CD4-positive, alpha-beta T cell treated with Interleukin-17A for 1 hour (primary cell): ENCODE measurements around the gene ARFGAP3.
"Not testable (repeated sequence)": the region's sequence is repeated elsewhere in the genome, so short reads cannot be mapped to it uniquely, and the experiment has no call there.

Experiments
- DNase-seq: peaks from one replicate; pipeline ENCODE4 v3.0.0-alpha.2; 2020

The ARFGAP3 gene

DNA sequence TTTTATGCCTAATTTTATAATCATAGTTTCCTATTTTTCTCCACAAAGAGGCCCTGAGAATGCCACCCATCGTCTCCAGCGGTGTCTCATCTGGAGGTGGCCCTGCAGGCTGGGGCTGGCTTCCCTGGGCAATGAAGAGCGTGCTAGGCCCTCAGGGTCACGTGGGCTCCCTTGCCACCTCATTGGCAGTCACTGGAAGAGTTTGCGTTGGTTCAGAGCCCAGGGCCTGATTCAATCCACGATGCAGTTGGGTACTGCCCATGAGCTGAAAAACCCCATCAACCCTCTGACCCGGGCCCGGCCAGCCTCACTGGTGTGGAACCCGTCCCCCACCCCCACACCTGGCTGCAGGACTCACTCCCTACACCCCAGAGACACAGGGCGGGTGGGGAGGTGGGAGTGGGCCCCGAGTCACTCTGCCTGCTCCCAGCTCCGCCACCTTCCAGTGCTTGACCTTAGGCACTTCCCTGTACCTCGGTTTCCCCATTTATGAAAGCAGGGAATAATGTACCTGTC, 93.0 kb downstream of the ARFGAP3 start:
- no peak for DNase-seq

DNA sequence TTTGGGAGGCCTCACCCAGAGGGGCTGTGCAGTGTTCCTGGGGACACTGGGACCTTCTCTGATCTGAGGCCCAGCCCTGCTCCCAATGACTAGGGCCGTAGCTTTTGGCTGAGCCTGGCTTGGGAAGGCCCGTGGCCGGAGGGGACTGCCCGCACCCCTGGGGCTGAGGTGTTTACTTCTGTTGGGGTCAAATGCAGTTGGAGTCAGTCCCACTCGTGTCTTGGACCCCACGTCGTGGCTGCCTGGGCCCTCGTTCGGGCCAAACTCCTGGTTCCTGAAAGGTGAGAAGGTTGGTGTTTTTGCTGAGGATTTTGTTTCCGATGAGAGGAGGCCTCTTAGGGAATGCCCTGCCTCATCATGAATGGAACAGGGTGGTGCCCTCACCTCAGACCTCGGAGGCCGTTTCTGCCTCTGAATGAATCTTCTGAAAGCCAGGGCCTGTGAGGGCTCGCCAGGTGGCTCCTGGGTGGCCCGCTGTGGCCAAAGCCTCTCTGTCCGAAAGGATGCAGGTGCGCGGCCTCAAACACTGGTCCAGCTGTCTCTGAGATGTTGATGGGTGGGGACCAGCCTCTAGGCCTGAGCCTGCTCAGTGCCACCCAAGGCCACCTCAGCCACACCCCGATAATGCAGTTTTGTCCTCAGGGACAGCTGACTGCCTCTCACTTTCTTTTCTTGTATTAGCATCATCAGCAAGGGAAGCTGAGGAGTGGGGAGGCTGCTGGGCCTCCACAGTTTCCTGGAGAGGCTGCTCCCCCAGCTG, 96.1 kb downstream of the ARFGAP3 start:
- no peak for DNase-seq

DNA sequence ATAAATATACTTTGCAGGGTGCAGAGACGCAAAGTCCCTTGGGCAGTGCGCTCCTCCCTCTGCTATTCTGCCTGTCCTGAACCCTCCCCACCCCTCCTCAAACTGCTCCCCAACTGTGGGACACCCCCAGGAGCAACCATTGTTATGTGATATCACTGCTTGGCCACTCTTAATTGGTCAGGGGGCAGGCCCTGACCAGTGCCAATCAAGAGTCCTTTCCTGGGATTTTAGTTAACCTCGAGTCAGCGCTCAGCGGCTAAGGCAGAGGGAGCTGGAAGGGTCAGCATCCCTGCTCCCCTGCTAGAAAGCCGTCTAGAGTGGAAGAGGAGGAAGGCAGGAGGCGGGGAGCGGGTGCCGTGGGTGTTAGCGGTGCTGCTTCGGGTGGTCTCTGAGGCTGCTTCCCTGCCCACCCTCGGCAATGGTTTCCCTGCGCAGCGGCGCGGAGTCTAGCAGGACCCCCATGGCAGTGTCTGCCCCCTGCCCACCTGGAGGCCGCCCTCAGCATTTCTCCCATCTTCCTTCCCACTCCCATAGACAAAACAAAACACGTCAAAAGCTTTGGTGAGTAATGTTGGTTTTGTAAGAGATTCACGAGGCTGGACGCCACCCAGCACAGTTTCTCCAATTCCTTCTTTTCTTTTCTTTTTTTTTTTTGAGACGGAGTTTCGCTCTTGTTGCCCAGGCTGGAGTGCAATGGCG, 98.0 kb downstream of the ARFGAP3 start:
- no peak for DNase-seq

DNA sequence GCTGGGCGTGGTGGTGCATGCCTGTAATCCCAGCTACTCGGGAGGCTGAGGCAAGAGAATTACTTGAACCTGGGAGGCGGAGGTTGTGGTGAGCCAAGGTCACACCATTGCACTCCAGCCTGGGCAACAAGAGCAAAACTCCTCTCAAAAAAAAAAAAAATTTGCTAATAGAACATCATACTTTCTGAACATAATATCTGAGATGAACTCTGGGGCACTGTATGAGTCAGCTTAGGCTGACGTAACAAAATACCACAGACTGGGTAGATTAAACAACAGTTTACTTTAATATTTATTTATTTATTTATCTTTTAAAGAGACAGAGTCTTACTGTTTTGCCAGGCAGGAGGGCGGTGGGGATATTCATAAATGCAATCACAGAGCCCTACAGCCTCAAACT, 101.5 kb downstream of the ARFGAP3 start:
- DNase-seq = not testable (repeated sequence)

DNA sequence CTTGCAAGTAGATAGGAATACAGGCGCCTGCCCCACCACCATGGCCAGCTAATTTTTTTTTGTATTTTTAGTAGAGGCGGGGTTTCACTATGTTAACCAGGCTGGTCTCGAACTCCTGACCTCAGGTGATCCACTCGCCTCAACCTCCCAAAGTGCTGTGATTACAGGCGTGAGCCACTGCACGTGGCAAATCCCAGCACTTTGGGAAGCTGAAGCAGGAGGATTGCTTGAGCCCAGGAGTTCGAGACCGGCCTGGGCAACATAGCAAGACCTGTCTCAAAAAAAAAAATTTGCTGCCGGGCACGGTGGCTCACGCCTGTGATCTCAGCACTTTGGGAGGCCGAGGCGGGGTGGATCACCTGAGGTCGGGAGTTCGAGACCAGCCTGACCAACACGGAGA, 102.0 kb downstream of the ARFGAP3 start:
- DNase-seq = not testable (repeated sequence)

DNA sequence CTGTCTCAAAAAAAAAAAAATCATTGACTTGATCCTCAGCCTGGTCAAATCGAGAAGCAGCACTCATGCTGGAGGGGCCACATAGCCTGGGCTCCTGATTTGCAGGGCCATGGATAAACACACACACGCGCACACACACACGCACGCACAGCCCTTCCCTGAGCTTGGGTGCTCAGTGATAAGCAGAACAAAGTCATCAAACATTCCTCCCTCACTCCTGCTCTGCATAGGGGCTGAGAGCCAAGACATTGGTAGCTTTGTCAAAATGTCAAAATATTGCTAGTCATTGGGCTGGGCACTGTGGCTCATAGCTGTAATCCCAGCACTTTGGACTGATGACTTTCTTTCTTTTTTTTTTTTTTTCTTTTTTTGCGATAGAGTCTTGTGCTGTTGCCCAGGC, 102.4 kb downstream of the ARFGAP3 start:
- no peak for DNase-seq

DNA sequence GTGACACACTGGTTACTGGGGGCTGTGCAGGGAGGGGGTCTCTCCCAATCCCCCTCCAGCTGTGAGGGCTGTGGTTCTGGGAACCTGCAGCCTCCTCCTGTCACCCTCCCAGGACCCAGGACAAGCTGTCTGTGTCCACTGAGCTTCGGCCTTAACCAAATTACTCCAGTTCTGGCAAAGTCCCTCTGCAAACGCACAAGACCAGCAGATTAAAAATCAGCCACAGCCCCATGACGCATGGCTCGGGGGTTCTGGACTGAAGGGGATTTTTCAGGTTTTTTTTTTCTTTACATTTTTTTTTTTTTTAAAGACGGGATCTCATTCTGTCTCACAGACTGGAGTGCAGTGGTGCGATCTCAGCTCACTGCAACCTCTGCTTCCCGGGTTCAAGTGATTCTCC, 104.2 kb downstream of the ARFGAP3 start:
- DNase-seq = no peak

DNA sequence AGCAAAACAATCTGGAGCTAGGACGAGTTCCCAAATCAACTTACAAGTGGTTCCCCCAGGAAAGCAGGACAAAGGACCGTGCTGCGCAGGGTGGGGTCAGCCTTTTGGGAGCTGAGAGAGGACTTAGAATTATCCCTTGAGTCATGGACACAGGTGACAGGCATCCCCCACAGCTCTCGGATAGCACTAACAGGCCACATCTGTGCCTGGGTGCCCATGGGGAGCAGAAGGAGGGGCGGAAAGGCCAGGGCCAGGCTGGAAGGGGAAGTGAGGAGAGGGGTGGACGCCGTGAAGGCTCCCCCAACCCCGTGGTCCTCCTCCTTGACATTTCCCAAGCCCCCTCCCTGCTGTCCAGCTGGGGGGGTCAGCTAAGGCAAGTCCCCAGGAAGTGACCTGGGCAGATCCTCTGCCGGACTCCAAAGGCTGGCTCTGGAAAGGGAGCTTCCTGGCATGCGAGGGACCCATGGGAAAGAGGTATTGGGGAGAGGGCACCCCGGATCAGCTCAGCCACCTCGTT, 104.8 kb downstream of the ARFGAP3 start:
- no peak for DNase-seq

DNA sequence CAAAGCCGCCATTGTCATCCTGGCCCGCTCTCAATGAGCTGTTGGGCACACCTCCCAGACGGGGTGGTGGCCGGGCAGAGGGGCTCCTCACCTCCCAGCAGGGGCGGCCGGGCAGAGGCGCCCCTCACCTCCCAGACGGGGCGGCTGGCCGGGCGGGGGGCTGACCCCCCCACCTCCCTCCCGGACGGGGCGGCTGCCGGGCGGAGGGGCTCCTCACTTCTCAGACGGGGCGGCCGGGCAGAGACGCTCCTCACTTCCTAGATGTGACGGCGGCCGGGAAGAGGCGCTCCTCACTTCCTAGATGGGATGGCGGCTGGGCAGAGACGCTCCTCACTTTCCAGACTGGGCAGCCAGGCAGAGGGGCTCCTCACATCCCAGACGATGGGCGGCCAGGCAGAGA, 106.7 kb downstream of the ARFGAP3 start:
- DNase-seq = not testable (repeated sequence)

DNA sequence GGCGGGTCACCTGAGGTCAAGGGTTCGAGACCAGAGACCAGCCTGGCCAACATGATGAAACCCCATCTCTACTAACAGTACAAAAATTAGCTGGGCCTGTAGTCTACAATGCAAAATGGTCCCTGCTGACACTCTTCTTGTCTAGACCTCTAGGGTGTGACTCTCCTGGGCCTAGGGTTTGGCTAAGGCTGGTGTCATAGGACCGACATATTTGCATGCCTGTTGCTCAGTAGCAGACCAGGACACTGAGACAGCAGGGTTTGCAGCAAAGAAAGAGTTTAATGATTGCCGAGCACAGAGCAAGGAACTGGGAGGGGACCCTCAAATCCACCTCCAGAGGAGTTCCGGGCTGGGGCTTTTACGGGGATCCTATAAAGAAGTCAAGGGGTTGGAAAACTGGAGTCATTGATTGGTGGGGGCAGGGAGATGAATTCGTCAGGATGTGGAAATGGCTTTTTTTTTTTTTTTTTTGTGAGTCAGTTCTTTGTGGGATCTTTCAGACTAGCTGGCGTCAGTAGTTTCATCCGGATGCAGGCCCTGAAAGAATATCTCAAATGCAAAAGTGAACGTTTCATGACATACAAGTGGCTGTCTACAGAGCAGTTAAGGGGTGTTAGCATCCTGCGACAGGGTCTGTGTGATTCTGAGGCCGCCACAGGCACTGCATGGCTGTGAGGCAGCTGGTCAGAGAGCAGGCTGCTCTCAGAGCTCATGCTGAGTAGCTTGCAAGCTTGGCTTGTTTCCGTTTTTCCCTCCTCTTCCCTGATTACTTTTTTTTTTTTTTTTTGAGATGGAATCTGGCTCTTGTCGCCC, 109.2 kb downstream of the ARFGAP3 start:
- no peak for DNase-seq
